GM12878 (cell line): ENCODE data around the gene MEGF9. TPM values are rescaled to one million over a fixed set of nuclear protein-coding genes. Genes with fewer than 3 reads are reported as not detected.

ENCODE experiments used
- ATAC-seq: fragments of 200-7000 bp; cut with Tn5 transposase; 3 replicates; pipeline ENCODE4 v1.9.1; 2020; ENCODE audit warnings: mild to moderate bottlenecking, moderate library complexity
- BruUV-seq: library from RNA; stranded (reverse); fragments of 400-500 nt; replicated peaks from 2 replicates; lab custom pipeline; 2021; lab: Mats Ljungman, UMichigan
- CTCF ChIA-PET: fragments of 300-600 bp; sonication (Branson Sonifier 250); formaldehyde crosslinking; extraction: SDS; loops from one replicate; lab custom pipeline; 2021; ENCODE audit warnings: inconsistent platforms; lab: Yijun Ruan, JAX
- POLR2A ChIA-PET: fragments of 350-600 bp; formaldehyde crosslinking; extraction: SDS; loops from one replicate; lab custom pipeline; 2021; ENCODE audit warnings: inconsistent platforms; lab: Charles Lee
- RAD21 ChIA-PET: fragments of 300-600 bp; sonication (Branson Sonifier 250); formaldehyde crosslinking; loops from one replicate; lab custom pipeline; 2023; ENCODE audit warnings: antibody characterized with exemption; ENCODE audit not compliant: unreplicated experiment; lab: Charles Lee
- SMC1A ChIA-PET: fragments of 300-600 bp; sonication (Branson Sonifier 250); formaldehyde crosslinking; loops from one replicate; lab custom pipeline; 2023; ENCODE audit not compliant: unreplicated experiment, uncharacterized antibody; lab: Charles Lee
- DNase-seq: peaks from one replicate; pipeline ENCODE4 v3.0.0-alpha.2; 2011; ENCODE audit warnings: low read depth, low spot score
- FAIRE-seq: peaks from 3 replicates; lab custom pipeline; 2011; peaks lifted over from hg19 to GRCh38; lab: Jason Lieb, UNC
- H2AFZ ChIP-seq: 2 replicates; pipeline ENCODE4 v1.6.0; 2011; ENCODE audit warnings: low read depth, low read length, control low read depth; ENCODE audit not compliant: control insufficient read depth
- H3K27ac ChIP-seq: 2 replicates; pipeline ENCODE4 v1.5.1; 2011; ENCODE audit warnings: control low read depth; ENCODE audit not compliant: control insufficient read depth, insufficient read depth
- H3K27me3 ChIP-seq, 2 experiments: replicated peaks in 1 of 2; 2 replicates each; pipeline versions ENCODE4 v1.6.0 to v1.6.1; 2011; ENCODE audit warnings: low read length in 1 of 2; ENCODE audit not compliant: control insufficient read depth in 2 of 2, insufficient read depth in 2 of 2
- H3K36me3 ChIP-seq, 2 experiments: 2 replicates each; pipeline ENCODE4 v1.5.1; 2011; ENCODE audit warnings: low read length in 1 of 2; ENCODE audit not compliant: control insufficient read depth in 2 of 2, insufficient read depth in 2 of 2
- H3K4me1 ChIP-seq: 2 replicates; pipeline ENCODE4 v1.6.1; 2011; ENCODE audit warnings: mild to moderate bottlenecking, low read length, moderate library complexity, mixed read lengths; ENCODE audit not compliant: control insufficient read depth, insufficient read depth
- H3K4me2 ChIP-seq: 2 replicates; pipeline ENCODE4 v1.6.0; 2011; ENCODE audit warnings: control low read depth; ENCODE audit not compliant: control insufficient read depth, insufficient read depth
- H3K4me3 ChIP-seq: fragments of 200-600 bp; sonication (generic); 2 replicates; pipeline ENCODE4 v1.5.1; 2016
- H3K79me2 ChIP-seq: 2 replicates; pipeline ENCODE4 v1.6.0; 2011; ENCODE audit warnings: low read length; ENCODE audit not compliant: control insufficient read depth, insufficient read depth
- H3K9ac ChIP-seq: 2 replicates; pipeline ENCODE4 v1.8.0; 2011; ENCODE audit warnings: low read length, control low read depth, mixed read lengths; ENCODE audit not compliant: control insufficient read depth, insufficient read depth
- H3K9me3 ChIP-seq: replicated peaks from 3 replicates; pipeline ENCODE4 v1.5.1; 2011; ENCODE audit warnings: mild to moderate bottlenecking, low read length; ENCODE audit not compliant: control insufficient read depth, insufficient read depth
- H4K20me1 ChIP-seq: 2 replicates; pipeline ENCODE4 v1.6.0; 2011; ENCODE audit not compliant: control insufficient read depth, insufficient read depth
- BCL11A ChIP-seq: IDR thresholded peaks from 2 replicates; pipeline ENCODE4 v1.6.1; 2011; ENCODE audit warnings: low read depth, low read length
- CHD2 ChIP-seq: IDR thresholded peaks from 2 replicates; pipeline ENCODE4 v1.6.1; 2011; ENCODE audit warnings: low read depth, low read length, improper control_type of control experiment, borderline replicate concordance
- ELK1 ChIP-seq: IDR thresholded peaks from 2 replicates; pipeline ENCODE4 v1.6.1; 2012; ENCODE audit warnings: low read depth, low read length, improper control_type of control experiment
- FOXM1 ChIP-seq: IDR thresholded peaks from 2 replicates; pipeline ENCODE4 v1.6.1; 2012; ENCODE audit warnings: low read depth, mild to moderate bottlenecking, inconsistent platforms, low read length, moderate library complexity
- IRF5 ChIP-seq: fragments of 450-650 bp; IDR thresholded peaks from 2 replicates; pipeline ENCODE4 v1.6.1; 2017; ENCODE audit warnings: borderline replicate concordance
- NR2C1 ChIP-seq: fragments of 450-650 bp; IDR thresholded peaks from 2 replicates; pipeline ENCODE4 v1.6.1; 2017; ENCODE audit warnings: antibody characterized with exemption, mild to moderate bottlenecking, moderate library complexity
- PRDM15 ChIP-seq: fragments of 450-650 bp; formaldehyde crosslinking; IDR thresholded peaks from 2 replicates; pipeline ENCODE4 v1.4.0; 2020; ENCODE audit warnings: mild to moderate bottlenecking, moderate library complexity
- SMC3 ChIP-seq: IDR thresholded peaks from 2 replicates; pipeline ENCODE4 v1.6.1; 2011; ENCODE audit warnings: low read length, improper control_type of control experiment, borderline replicate concordance
- SPI1 ChIP-seq: IDR thresholded peaks from 2 replicates; pipeline ENCODE4 v1.6.1; 2011; ENCODE audit warnings: low read depth, mild to moderate bottlenecking, low read length, moderate library complexity, borderline replicate concordance; ENCODE audit not compliant: insufficient read depth
- SRF ChIP-seq, 2 experiments: IDR thresholded peaks; 2 replicates each; pipeline ENCODE4 v1.6.1; 2011; ENCODE audit warnings: low read depth in 2 of 2, low read length in 2 of 2, mild to moderate bottlenecking in 1 of 2, moderate library complexity in 1 of 2
- STAT3 ChIP-seq: IDR thresholded peaks from 2 replicates; pipeline ENCODE4 v1.6.1; 2011; ENCODE audit warnings: low read depth, low read length, improper control_type of control experiment
- SUZ12 ChIP-seq: fragments of 200-600 bp; sonication (generic); IDR thresholded peaks from one replicate; pipeline ENCODE4 v1.6.1; 2018; ENCODE audit warnings: antibody characterized with exemption, mild to moderate bottlenecking; ENCODE audit not compliant: unreplicated experiment
- ZBED1 ChIP-seq: IDR thresholded peaks from 2 replicates; pipeline ENCODE4 v1.6.1; 2016; ENCODE audit warnings: borderline replicate concordance
- ZBTB11 ChIP-seq: fragments of 450-650 bp; formaldehyde crosslinking; IDR thresholded peaks from 2 replicates; pipeline ENCODE4 v1.5.0; 2022; ENCODE audit warnings: mild to moderate bottlenecking, missing genetic modification characterization
- WGBS: methylation state at CpG from one replicate; pipeline ENCODE4 v1.1.6; 2016; ENCODE audit warnings: low lambda C conversion rate; ENCODE audit not compliant: insufficient replicate concordance, insufficient coverage; ENCODE audit errors: missing lambda C conversion rate; 5-methylcytosine and 5-hydroxymethylcytosine counted together
- in situ Hi-C: fragments of 300-500 bp; cut with MboI; formaldehyde crosslinking; loops from 9 replicates; pipeline ENCODE4 v1.14.3; 2018; ENCODE audit warnings: mixed read lengths
- intact Hi-C: fragments of 100-400 bp; cut with micrococcal nuclease; formaldehyde crosslinking; loops from one replicate; pipeline ENCODE4 v1.14.2; 2022; ENCODE audit not compliant: unreplicated experiment
- polyA plus RNA-seq, 11 experiments: library from polyadenylated mRNA; depleted of rRNA in 4 of 11; unstranded in 6 of 11; stranded (reverse) in 5 of 11; fragments of >200 nt; fragmentation: Nextera tagmentation in 4 of 11; fragmentation: Illumina TruSeq in 1 of 11; extraction: Ambion mirVana in 4 of 11; extraction: Trizol in 1 of 11; gene quantifications; 1 replicate in 1 of 11; 2 replicates in 10 of 11; pipeline versions ENCODE4 v1.2.1 to v1.2.3, GENCODE V29; 2011 to 2016; ENCODE audit warnings: inconsistent platforms in 2 of 11, missing spikeins in 2 of 11, low read depth in 1 of 11
- total RNA-seq, 4 experiments: library from RNA; depleted of rRNA in 3 of 4; stranded (reverse); fragments of >200 nt in 3 of 4; fragmentation: Illumina TruSeq in 1 of 4; extraction: Trizol in 1 of 4; gene quantifications; 2 replicates each; pipeline versions ENCODE4 v1.2.1 to v1.2.3, GENCODE V29; 2013 to 2021

Gene MEGF9
- total and polyA plus RNA-seq, 10 of the 15 experiments (the other 5 are each of a cell fraction or from before 2014, with no cell fraction given) = 0.71 to 5.1 (median 2.6) TPM

- intact Hi-C loops = no loop called here
- no peak for TF ChIP-seq STAT3
- no peak for TF ChIP-seq ZBTB11 (CRISPR knock-in tag)
- no peak for TF ChIP-seq FOXM1
- TF ChIP-seq CHD2 = no peak
- TF ChIP-seq BCL11A = no peak
- no peak for TF ChIP-seq SRF (IDR thresholded peaks at IDR 0.05; ENCODE audit: low read depth in 2 of 2, low read length in 2 of 2)
- TF ChIP-seq SMC3 = no peak
- TF ChIP-seq ZBED1 = no peak
- TF ChIP-seq PRDM15 (CRISPR knock-in tag) = no peak
- TF ChIP-seq NR2C1 = no peak
- TF ChIP-seq SUZ12 = no peak
- TF ChIP-seq SPI1 = no peak
- TF ChIP-seq IRF5 = no peak
- TF ChIP-seq ELK1 = no peak
Observed at GRCh38 chr9:120652934-120653333, 61.3 kb downstream of the MEGF9 start.

More at GRCh38 chr9:120652934-120653333, 61.3 kb downstream of the MEGF9 start:
- CTCF ChIA-PET = no interaction called here
- H3K27me3 ChIP-seq = no peaks in the 10 kb centered on the region
- no peaks in the 10 kb centered on the region for H3K79me2 ChIP-seq
- no peak for ATAC-seq
- no peak overlapping the region for H2AFZ ChIP-seq
- H3K9ac ChIP-seq = no peak overlapping the region
- no peaks in the 10 kb centered on the region for H4K20me1 ChIP-seq
- in situ Hi-C loops = no loop called here
- no peak for DNase-seq
- FAIRE-seq = no peak
- no peaks in the 10 kb centered on the region; the same call in 1 of the 2 replicates for H3K4me1 ChIP-seq
- SMC1A ChIA-PET = interaction anchor here (1.6 kb wide), 1 partner anchor 59 kb away, joined by 3 read pairs; no protein-coding TSS in a partner anchor
- RAD21 ChIA-PET = no interaction called here
- H3K36me3 ChIP-seq = no peaks in the 10 kb centered on the region
- no TSS peak for BruUV-seq
- H3K9me3 ChIP-seq = no peaks in the 10 kb centered on the region
- no peak overlapping the region for H3K4me2 ChIP-seq
- no peak overlapping the region for H3K27ac ChIP-seq
- 100% methylated on average over 2 of the region's 2 CpGs for WGBS
- POLR2A ChIA-PET = interaction anchor here (0.7 kb wide), 1 partner anchor 56 kb away, joined by 4 read pairs; no protein-coding TSS in a partner anchor
- no peak overlapping the region for H3K4me3 ChIP-seq
